Sigmoid colon (tissue), 4 donors: ENCODE results near the gene PAPPA.

ENCODE experiments used
- CTCF ChIP-seq, 4 experiments: fragments of 450-650 bp in 3 of 4; fragments of 200-600 bp in 1 of 4; IDR thresholded peaks; one replicate each; pipeline ENCODE4 v1.5.1; 2016 to 2019; ENCODE audit warnings: antibody characterized with exemption in 4 of 4, mild to moderate bottlenecking in 3 of 4, moderate library complexity in 2 of 4
- POLR2A ChIP-seq, 2 donors: fragments of 450-650 bp; IDR thresholded peaks; one replicate each; pipeline ENCODE4 v1.6.1; 2016; ENCODE audit warnings: antibody characterized with exemption in 2 of 2, mild to moderate bottlenecking in 2 of 2, moderate library complexity in 2 of 2
- POLR2AphosphoS5 ChIP-seq, 4 donors: sonication (generic); formaldehyde crosslinking; IDR thresholded peaks; one replicate each; pipeline ENCODE4 v1.6.1; 2017; ENCODE audit warnings: antibody characterized with exemption in 4 of 4

- TF ChIP-seq CTCF (IDR thresholded peaks at IDR 0.05) (no peak), POLR2AphosphoS5 (IDR thresholded peaks at IDR 0.05) (no peak), POLR2A (IDR thresholded peaks at IDR 0.05) (no peak)
These were observed 282.1 kb downstream of the PAPPA start for GRCh38 chr9:116435706-116436105.
